Endodermal cell (in vitro differentiated cells): ENCODE results near the gene APEH. TPM values are rescaled to one million over a fixed set of nuclear protein-coding genes. Genes with fewer than 3 reads are reported as not detected.
A peak's percentile ranks its signal among the peaks of the same experiment; 100 is the strongest.

ENCODE experiments used
- DNase-seq: peaks from one replicate; pipeline ENCODE4 v3.0.0-alpha.2; 2017
- H3K27ac ChIP-seq: 2 replicates; pipeline ENCODE4 v1.5.1; 2013; ENCODE audit warnings: mild to moderate bottlenecking, low read depth, low read length, moderate library complexity
- H3K27me3 ChIP-seq: 2 replicates; pipeline ENCODE4 v1.6.1; 2013; ENCODE audit warnings: mild to moderate bottlenecking, low read length, moderate library complexity; ENCODE audit not compliant: insufficient read depth, control insufficient read depth, poor library complexity, severe bottlenecking
- H3K36me3 ChIP-seq: 2 replicates; pipeline ENCODE4 v1.7.0; 2013; ENCODE audit warnings: mild to moderate bottlenecking, low read length, moderate library complexity; ENCODE audit not compliant: control insufficient read depth, insufficient read depth
- H3K4me1 ChIP-seq: one replicate; pipeline ENCODE4 v1.7.0; 2013; ENCODE audit warnings: low read length; ENCODE audit not compliant: control insufficient read depth, insufficient read depth
- H3K4me3 ChIP-seq: 2 replicates; pipeline ENCODE4 v1.5.1; 2013; ENCODE audit warnings: mild to moderate bottlenecking, low read length, moderate library complexity
- H3K9ac ChIP-seq: 2 replicates; pipeline ENCODE4 v1.6.1; 2013; ENCODE audit warnings: mild to moderate bottlenecking, low read length, moderate library complexity; ENCODE audit not compliant: poor library complexity, severe bottlenecking; ENCODE audit errors: extremely low read depth
- H3K9me3 ChIP-seq: 2 replicates; pipeline ENCODE4 v1.6.1; 2013; ENCODE audit warnings: mild to moderate bottlenecking, low read length, moderate library complexity; ENCODE audit not compliant: control insufficient read depth
- H3K27ac Mint-ChIP-seq: 2 replicates; pipeline ENCODE4 v1.8.0; 2020; ENCODE audit warnings: mixed read lengths
- H3K27me3 Mint-ChIP-seq: 2 replicates; pipeline ENCODE4 v1.8.0; 2021; ENCODE audit warnings: mild to moderate bottlenecking, mixed read lengths; ENCODE audit not compliant: insufficient read depth
- H3K36me3 Mint-ChIP-seq: 2 replicates; pipeline ENCODE4 v1.8.0; 2020; ENCODE audit warnings: low read depth, mixed read lengths
- H3K4me1 Mint-ChIP-seq: 2 replicates; pipeline ENCODE4 v1.8.0; 2020; ENCODE audit warnings: mixed read lengths
- H3K4me3 Mint-ChIP-seq: 2 replicates; pipeline ENCODE4 v1.8.0; 2020; ENCODE audit warnings: mild to moderate bottlenecking, moderate library complexity, mixed read lengths
- H3K9me3 Mint-ChIP-seq: 2 replicates; pipeline ENCODE4 v1.8.0; 2020; ENCODE audit warnings: mild to moderate bottlenecking, mixed read lengths
- CTCF ChIP-seq: fragments of 200-600 bp; sonication (generic); conservative IDR thresholded peaks from 2 replicates; pipeline ENCODE4 v1.5.0; 2021; ENCODE audit warnings: antibody characterized with exemption, mild to moderate bottlenecking
- WGBS, 2 experiments: methylation state at CpG; one replicate each; pipeline versions ENCODE4 v1.1.5 to v1.1.7; 2013; ENCODE audit warnings: missing lambda C conversion rate in 2 of 2, mixed read lengths in 1 of 2; ENCODE audit not compliant: insufficient coverage in 1 of 2, insufficient read length in 1 of 2; 5-methylcytosine and 5-hydroxymethylcytosine counted together
- total RNA-seq, 2 donors: library from RNA; stranded (reverse); fragmentation: NEBNext Ultra II Directional in 1 of 2; extraction: Animal tissue kit (Norgen Biotek cat#: 25700) in 1 of 2; gene quantifications; 2 replicates in 1 of 2; 3 replicates in 1 of 2; pipeline ENCODE4 v1.2.1, GENCODE V29; 2021

Gene APEH
- total RNA-seq, 2 donors from 2014 or later, result 188 to 216 TPM

GRCh38 chr3:49715611-49716121 lies 41.5 kb downstream of the APEH start:
- no peaks in the 10 kb centered on the region for H3K4me1 ChIP-seq
- Mint-ChIP-seq H3K27ac (no peak overlapping the region), H3K27me3 (peaks cover 4% of the 10 kb centered on the region), H3K4me1 (peaks cover 10% of the 10 kb centered on the region), H3K9me3 (no peaks in the 10 kb centered on the region), H3K4me3 (no peak overlapping the region), H3K36me3 (peaks cover 15% of the 10 kb centered on the region)
- no peaks in the 10 kb centered on the region for H3K27me3 ChIP-seq
- H3K27ac ChIP-seq, result no peak overlapping the region
- H3K9ac ChIP-seq, result no peak overlapping the region
- peaks cover 4% of the 10 kb centered on the region for H3K36me3 ChIP-seq
- H3K4me3 ChIP-seq, result no peak overlapping the region
- no peaks in the 10 kb centered on the region for H3K9me3 ChIP-seq
- DNase-seq, result no peak
- 94 to 100% methylated on average over 10 to 13 of the region's 13 CpGs for WGBS, 2 experiments
- TF ChIP-seq CTCF, result no peak

GRCh38 chr3:49716169-49716568 lies 42.0 kb downstream of the APEH start:
- WGBS, 2 experiments, result 92 to 100% methylated on average over 4 to 7 of the region's 7 CpGs

GRCh38 chr3:49716691-49717210 lies 42.6 kb downstream of the APEH start:
- Histone ChIP-seq H3K4me1 (no peaks in the 10 kb centered on the region), H3K36me3 (peaks cover 14% of the 10 kb centered on the region), H3K4me3 (no peak overlapping the region), H3K9me3 (no peaks in the 10 kb centered on the region), H3K27ac (no peak overlapping the region), H3K9ac (no peak overlapping the region), H3K27me3 (no peaks in the 10 kb centered on the region)
- H3K9me3 Mint-ChIP-seq, result no peaks in the 10 kb centered on the region
- no peak overlapping the region for H3K4me3 Mint-ChIP-seq
- 92 to 94% methylated on average over 11 to 16 of the region's 16 CpGs for WGBS, 2 experiments
- DNase-seq, result peak; percentile 41
- H3K4me1 Mint-ChIP-seq, result peaks cover 10% of the 10 kb centered on the region
- no peak overlapping the region for H3K27ac Mint-ChIP-seq
- H3K36me3 Mint-ChIP-seq, result peaks cover 22% of the 10 kb centered on the region
- peaks cover 4% of the 10 kb centered on the region for H3K27me3 Mint-ChIP-seq
- no peak for TF ChIP-seq CTCF

More at GRCh38 chr3:49716169-49716568, 42.0 kb downstream of the APEH start:
- H3K9me3 ChIP-seq, result no peaks in the 10 kb centered on the region
- H3K4me1 Mint-ChIP-seq, result peaks cover 10% of the 10 kb centered on the region
- peaks cover 9% of the 10 kb centered on the region for H3K36me3 ChIP-seq
- H3K9ac ChIP-seq, result no peak overlapping the region
- H3K4me3 ChIP-seq, result no peak overlapping the region
- peaks cover 20% of the 10 kb centered on the region for H3K36me3 Mint-ChIP-seq
- no peaks in the 10 kb centered on the region for H3K9me3 Mint-ChIP-seq
- no peak overlapping the region for H3K27ac ChIP-seq
- no peak overlapping the region for H3K4me3 Mint-ChIP-seq
- TF ChIP-seq CTCF, result no peak
- no peaks in the 10 kb centered on the region for H3K27me3 ChIP-seq
- H3K27me3 Mint-ChIP-seq, result peaks cover 4% of the 10 kb centered on the region
- peak; percentile 34 for DNase-seq
- no peaks in the 10 kb centered on the region for H3K4me1 ChIP-seq
- H3K27ac Mint-ChIP-seq, result no peak overlapping the region
